ENCODE measurements around the gene PDE4D.
"Not testable (repeated sequence)": the region's sequence is repeated elsewhere in the genome, so short reads cannot be mapped to it uniquely, and the experiment has no call there.

The PDE4D gene

GRCh38 chr5:59600998-59601397 is 292.5 kb downstream of the PDE4D start:
- DNase-seq, result no peak

GRCh38 chr5:59600153-59600552 is 293.4 kb downstream of the PDE4D start:
- DNase-seq, result no peak

DNA sequence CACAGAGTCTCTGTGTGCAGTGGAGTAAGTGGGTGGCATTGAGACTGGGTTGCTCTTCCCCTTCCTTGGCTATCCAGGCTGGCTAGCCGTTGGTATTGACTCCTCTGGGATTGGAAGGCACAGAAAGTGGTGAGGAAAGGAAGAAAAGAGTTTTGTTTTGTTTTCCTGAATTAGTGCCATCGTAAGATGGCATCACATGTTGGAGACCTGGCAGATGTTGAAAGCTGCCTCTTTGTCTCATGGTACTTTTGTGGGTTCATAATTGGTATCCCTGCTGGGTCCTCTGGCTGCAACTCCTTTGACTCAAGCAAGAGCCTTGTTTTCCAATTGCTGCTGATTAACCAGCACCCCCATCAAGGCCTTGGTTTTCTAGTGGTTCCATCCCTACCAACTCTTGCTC is 293.8 kb downstream of the PDE4D start:
- DNase-seq, result no peak

- no peak for DNase-seq
These were observed 295.0 kb downstream of the PDE4D start for GRCh38 chr5:59598547-59598874.

GRCh38 chr5:59597690-59598546 is 295.6 kb downstream of the PDE4D start:
- no peak for DNase-seq

- DNase-seq, result no peak
These were observed 296.8 kb downstream of the PDE4D start for GRCh38 chr5:59596586-59597350.

GRCh38 chr5:59594118-59594517 is 299.4 kb downstream of the PDE4D start:
- not testable (repeated sequence) for DNase-seq

DNA sequence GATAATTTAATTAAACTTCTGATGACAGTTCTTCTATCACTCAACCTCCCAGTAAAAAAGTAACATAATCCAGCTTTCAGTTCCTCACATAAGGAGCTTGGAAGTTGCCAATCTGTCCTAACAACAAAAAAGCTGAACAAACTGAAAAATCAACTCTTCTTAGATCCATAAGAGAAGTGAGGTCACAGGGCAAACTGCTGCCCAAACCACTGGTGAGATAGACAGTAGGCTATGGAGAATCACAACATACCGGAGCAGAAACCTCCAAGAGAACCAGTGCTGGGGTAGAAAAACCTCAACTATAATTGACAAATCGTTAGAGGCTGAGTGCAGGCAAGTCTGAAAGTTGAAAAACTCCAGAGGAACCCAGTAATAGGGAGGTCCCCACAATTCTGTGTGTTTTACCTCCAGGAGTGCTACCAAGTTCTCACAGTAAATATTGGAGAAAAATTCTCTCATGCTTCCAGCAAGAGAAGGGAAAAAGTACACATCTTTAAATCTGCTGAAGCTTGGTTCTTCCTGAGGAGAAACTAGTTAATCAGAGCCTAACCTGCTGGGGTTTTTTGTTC is 300.0 kb downstream of the PDE4D start:
- DNase-seq, result no peak

- no peak for DNase-seq
These were observed 301.4 kb downstream of the PDE4D start for GRCh38 chr5:59592101-59592500.

DNA sequence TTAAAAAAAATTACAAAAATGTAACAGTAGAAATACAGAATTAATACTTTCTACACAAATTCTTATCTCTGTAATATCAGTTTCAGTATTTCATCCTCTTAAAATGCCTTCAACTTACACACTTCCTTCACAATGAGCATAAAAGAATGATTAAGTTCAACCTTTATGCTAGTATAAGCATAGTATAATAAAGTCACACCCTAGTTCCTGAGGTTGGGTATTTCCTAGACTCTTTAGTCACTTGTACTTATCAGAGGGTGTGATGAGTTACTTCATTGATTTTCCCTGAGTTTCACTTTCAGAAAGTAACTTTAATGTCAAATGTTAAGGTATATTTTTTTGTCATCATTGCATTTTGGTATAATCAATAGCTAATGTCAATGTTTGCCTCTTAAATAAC is 302.4 kb downstream of the PDE4D start:
- no peak for DNase-seq

GRCh38 chr5:59588922-59589321 is 304.6 kb downstream of the PDE4D start:
- no peak for DNase-seq

DNA sequence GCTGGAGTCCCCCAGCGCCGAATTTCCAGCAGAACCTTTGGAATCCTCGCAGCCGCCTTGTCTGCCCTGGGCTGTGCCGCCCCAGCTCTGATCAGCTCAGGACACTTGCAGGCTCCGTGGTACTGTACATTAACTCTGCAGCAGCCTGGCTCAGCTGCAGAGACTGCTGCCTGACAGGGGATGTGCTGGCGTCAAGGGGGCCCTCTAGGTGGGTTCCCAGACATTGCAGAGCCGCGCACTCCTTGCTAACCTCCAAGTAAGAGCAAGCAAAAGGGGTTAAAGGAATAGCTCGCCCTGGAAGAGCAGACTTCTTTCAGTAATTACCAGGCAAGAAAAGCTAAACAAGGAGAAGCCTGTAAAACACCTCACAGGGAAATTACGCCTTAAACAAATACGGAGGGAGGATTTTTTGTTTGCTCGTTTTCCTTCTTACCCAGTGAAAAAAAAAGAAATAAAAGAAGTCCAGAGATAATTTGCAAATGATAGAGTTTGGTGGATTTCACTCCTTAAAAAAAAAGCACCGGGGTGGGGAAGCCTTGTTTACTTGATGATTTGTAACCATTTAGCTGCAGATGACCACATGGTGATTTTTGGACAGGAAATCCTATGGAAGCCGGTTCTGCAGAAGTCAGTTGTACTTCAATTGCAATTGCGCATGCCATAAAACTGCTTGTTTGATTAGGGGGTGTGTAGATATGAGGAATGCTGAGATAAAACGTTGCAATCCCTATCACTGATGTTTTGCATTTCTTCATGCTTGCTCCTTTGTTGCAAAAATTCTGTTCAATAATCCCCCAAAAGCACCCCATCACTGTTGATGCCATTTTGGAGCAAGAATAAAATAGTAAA is 305.8 kb downstream of the PDE4D start:
- peak; percentile 88 for DNase-seq

GRCh38 chr5:59586841-59587240 is 306.7 kb downstream of the PDE4D start:
- no peak for DNase-seq

DNA sequence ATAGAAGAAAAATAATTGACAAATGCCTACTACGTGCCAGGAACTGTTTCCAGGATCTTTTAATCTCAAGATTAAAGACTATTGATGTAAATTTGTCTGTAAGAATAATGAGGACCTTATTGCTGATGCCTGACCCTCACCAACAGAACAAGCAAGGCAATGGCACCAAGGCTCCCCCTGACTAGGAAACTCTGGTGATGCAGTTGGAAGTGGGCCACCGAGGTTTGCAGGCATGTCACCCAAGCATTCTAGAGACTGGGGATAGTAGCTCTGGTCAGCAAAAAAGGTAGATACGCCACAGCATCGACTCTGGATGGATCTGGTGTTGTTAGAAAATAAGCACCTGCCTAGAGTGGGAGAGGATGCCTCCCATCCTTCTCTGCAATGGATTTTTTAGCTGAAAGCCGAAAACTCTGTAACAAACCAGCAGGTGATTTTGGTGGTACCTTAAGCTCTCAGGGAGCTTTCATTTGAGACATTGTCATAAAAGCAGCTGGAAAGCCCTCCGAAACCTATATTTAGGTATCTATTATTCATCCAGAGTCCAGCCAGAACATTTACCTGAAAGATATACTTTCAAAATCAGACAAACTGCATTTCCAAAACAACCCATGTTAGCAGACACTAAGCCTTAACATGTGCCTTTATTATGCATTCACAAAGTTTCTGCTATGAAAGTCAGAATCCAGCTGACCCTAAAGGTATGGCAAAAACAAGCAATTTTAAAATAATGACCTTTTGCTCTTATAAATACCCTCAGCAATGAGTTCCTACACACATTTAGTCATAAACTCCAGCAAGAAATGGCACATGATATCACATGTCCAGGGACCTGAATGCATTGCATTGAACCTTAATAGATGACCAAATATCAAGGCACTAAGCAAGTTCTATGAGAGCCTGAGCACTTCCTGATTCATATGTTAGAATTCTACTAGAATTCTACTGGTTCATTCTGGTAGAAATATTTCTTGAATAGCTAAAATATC is 308.4 kb downstream of the PDE4D start:
- DNase-seq, result no peak

DNA sequence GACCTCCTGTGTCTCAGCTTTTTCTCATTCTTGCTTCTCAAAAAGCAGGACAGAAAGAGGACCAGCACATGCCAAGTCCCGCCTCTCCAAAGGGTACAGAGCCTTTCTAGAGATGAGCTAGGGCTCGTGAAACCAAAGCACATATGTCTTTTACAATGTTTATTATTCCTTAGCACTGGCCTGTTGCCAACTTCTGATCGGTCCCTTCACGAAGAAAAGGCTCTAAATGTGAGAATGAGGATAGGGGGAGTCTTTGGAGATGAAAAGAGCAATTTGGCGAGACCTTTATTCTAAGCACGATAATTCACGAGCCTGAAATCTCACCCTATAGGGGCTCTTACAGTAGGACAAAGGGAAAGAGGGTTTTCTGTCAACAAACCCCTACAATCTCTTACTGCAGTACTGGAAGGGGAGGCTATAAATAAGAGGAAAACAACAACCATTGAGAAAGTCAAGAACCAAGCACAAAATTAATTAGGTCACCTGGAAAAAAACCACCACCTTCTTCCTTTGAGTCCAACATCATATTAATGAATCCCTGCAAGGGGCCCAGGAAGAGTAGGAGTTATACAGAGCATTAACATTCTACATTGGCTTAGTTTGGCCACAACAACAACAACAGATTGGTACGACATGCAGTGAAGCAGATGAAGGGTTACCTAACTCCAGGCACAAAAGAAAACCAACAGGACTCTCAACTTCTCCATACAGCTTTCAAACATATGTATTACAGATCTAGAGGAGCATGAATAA is 309.5 kb downstream of the PDE4D start:
- no peak for DNase-seq

DNA sequence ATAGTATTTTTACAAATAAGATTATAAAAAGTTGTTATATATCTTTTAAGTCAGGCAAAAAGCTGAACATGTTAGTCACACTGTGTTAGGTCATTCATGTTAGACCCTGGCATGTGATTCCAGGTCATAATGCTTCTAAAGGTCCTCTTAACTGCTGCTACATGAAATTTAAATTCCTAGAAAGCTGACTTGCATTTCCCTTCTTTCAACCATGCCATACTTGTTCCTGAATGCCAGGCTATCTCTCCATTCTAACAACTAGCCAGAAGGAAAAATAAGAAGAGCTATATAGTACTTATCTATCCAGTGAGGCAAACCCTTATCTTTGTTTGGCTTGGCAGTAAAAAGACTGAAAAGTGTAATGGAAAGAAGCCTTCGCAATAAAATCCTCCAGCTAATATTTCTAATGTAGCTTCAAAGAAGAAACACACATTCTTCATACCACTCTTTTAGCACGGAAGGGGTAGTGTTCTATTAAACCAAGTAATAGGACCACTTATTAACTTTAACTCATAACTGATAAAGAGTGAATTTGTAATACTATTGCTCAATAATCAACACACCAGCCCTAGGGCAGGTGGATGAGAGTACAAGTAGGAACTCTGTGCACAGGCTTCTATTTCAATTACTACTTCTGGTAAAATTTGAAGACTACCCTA is 310.2 kb downstream of the PDE4D start:
- no peak for DNase-seq

DNA sequence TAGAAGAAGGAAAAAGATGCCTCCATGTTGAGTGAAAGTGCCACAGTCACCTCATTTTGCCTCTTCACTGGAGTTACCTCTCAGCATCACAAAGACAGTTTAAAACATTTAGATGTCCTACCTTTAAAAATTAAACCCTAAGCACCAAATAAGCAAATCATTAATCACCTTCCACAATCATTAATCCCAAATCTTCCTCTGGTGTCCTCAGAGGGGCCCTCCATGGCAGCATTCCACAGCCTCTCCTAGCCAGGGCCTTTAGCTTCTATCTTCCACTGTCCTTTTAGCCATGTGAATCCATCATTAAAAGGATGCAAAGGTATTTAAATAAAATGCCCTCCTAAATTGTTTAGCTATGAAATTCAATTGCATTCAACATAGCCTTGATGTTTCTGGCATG is 310.8 kb downstream of the PDE4D start:
- no peak for DNase-seq

DNA sequence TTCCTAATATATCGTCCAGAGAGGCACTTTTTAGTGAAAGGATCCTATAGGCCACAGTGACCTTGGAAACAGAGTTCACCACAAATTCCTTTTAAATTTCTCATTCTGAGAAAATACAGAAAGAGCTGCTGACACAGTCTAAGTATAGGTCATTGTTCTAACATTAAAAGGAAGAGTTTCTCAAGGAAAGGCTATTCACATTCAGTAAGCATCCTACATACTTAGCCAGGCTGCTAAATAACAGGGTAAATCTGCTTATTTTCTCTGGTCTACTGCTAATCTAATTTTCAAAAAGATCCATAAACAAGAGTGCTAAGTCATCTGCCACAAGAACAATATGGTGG is 313.7 kb downstream of the PDE4D start:
- no peak for DNase-seq

GRCh38 chr5:59579101-59579823 is 314.3 kb downstream of the PDE4D start:
- DNase-seq, result no peak

GRCh38 chr5:59577485-59577884 is 316.0 kb downstream of the PDE4D start:
- no peak for DNase-seq

All from right hindlimb (tissue), 1 donor.